ENCODE measurements around the gene SLC35F1.

DNA sequence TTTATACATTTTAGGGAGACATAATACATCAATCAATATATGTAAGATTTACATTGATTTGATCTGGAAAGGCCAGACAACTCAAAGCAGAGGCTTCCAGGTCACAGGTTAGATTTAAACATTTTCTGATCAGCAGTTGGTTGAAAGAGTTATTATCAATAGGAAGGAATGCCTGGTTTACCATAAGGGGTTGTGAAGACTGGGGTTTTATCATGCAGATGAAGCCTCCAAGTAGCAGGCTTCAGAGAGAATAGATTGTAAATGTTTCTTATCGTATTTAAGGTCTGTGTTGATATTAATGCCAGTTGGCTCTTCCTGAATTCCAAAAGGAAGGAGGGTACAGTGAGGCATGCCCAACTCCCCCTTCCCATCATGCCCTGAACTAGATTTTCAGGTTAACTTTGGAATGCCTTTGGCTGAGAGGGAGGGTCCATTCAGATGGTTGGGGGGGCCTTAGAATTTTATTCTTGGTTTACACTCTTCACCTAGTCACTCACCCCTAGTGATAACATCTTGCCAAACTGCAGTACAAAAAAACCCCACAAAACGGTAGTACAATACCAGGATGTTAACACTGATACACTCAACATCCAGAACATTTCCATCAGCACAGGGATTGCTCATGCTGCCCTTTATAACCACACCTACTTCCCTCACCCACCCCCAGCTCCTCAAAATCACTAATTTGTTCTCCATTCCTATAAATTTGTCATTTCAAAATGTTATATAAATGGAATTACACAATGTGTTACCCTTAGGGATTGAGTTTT is 381.5 kb downstream of the SLC35F1 start:
- no peak for TF ChIP-seq POLR2A (IDR thresholded peaks at IDR 0.05)
- TF ChIP-seq, protein P1, sequence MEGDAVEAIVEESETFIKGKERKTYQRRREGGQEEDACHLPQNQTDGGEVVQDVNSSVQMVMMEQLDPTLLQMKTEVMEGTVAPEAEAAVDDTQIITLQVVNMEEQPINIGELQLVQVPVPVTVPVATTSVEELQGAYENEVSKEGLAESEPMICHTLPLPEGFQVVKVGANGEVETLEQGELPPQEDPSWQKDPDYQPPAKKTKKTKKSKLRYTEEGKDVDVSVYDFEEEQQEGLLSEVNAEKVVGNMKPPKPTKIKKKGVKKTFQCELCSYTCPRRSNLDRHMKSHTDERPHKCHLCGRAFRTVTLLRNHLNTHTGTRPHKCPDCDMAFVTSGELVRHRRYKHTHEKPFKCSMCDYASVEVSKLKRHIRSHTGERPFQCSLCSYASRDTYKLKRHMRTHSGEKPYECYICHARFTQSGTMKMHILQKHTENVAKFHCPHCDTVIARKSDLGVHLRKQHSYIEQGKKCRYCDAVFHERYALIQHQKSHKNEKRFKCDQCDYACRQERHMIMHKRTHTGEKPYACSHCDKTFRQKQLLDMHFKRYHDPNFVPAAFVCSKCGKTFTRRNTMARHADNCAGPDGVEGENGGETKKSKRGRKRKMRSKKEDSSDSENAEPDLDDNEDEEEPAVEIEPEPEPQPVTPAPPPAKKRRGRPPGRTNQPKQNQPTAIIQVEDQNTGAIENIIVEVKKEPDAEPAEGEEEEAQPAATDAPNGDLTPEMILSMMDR (IDR thresholded peaks at IDR 0.05): no peak
- no peak for TF ChIP-seq EP300 (IDR thresholded peaks at IDR 0.05)
